Esophagus muscularis mucosa (tissue), 4 donors: ENCODE data around the gene DBX2. TPM values are rescaled to one million over a fixed set of nuclear protein-coding genes. Genes with fewer than 3 reads are reported as not detected.

Source experiments
- DNase-seq: peaks from one replicate; pipeline ENCODE4 v3.0.0-alpha.2; 2017; ENCODE audit errors: extremely low spot score
- H3K27ac ChIP-seq, 4 donors: fragments of 200-600 bp; sonication (generic); replicated peaks in 1 of 4; 1 replicate in 3 of 4; 2 replicates in 1 of 4; pipeline ENCODE4 v1.5.1; 2016 to 2019; ENCODE audit warnings: mild to moderate bottlenecking in 1 of 4
- H3K27me3 ChIP-seq, 4 donors: fragments of 200-600 bp; sonication (generic); one replicate each; pipeline versions ENCODE4 v1.5.1 to v1.6.0; 2016 to 2019
- H3K36me3 ChIP-seq, 4 donors: fragments of 200-600 bp; sonication (generic); one replicate each; pipeline ENCODE4 v1.5.1; 2016 to 2019
- H3K4me1 ChIP-seq, 4 donors: fragments of 200-600 bp; sonication (generic); one replicate each; pipeline ENCODE4 v1.5.1; 2016 to 2019
- H3K4me3 ChIP-seq, 4 donors: fragments of 200-600 bp; sonication (generic); 1 replicate in 2 of 4; 2 replicates in 2 of 4; pipeline ENCODE4 v1.5.1; 2016 to 2019; ENCODE audit warnings: mild to moderate bottlenecking in 4 of 4, moderate library complexity in 1 of 4
- H3K9me3 ChIP-seq, 4 donors: fragments of 200-600 bp; sonication (generic); 1 replicate in 3 of 4; 2 replicates in 1 of 4; pipeline ENCODE4 v1.5.1; 2016 to 2019
- EP300 ChIP-seq: sonication (generic); formaldehyde crosslinking; IDR thresholded peaks from one replicate; pipeline ENCODE4 v1.6.1; 2017; ENCODE audit warnings: antibody characterized with exemption
- POLR2A ChIP-seq: fragments of 450-650 bp; IDR thresholded peaks from one replicate; pipeline ENCODE4 v1.6.1; 2017; ENCODE audit warnings: antibody characterized with exemption, moderate library complexity, mild to moderate bottlenecking, low read depth
- POLR2AphosphoS5 ChIP-seq, 2 donors: sonication (generic); formaldehyde crosslinking; IDR thresholded peaks; one replicate each; pipeline ENCODE4 v1.6.1; 2017; ENCODE audit warnings: antibody characterized with exemption in 2 of 2
- WGBS: methylation state at CpG from one replicate; pipeline ENCODE4 v1.1.5; 2018; 5-methylcytosine and 5-hydroxymethylcytosine counted together
- intact Hi-C: fragments of 100-400 bp; cut with DNase I; formaldehyde crosslinking; loops from one replicate; pipeline ENCODE4 v1.15.1; 2023
- total RNA-seq, 4 donors: library from RNA; depleted of rRNA; stranded (reverse); fragments of >200 nt; gene quantifications; one replicate each; pipeline versions ENCODE4 v1.1.0 to v1.2.1, GENCODE V29; 2016
- TF ChIP-seq, protein P1 (sequence below), 3 experiments: fragments of 200-600 bp in 2 of 3; fragments of 450-650 bp in 1 of 3; sonication (generic) in 2 of 3; IDR thresholded peaks; one replicate each; pipeline ENCODE4 v1.5.1; 2017 to 2019; ENCODE audit warnings: antibody characterized with exemption in 3 of 3, mild to moderate bottlenecking in 2 of 3, moderate library complexity in 1 of 3

Gene DBX2
- total RNA-seq, 4 donors from 2014 or later: not detected

GRCh38 chr12:44968965-44969364, 81.9 kb downstream of the DBX2 start:
- H3K27me3 ChIP-seq: no peaks in the 10 kb centered on the region
- no peaks in the 10 kb centered on the region for H3K4me1 ChIP-seq
- no peak for TF ChIP-seq POLR2AphosphoS5 (IDR thresholded peaks at IDR 0.05)
- no peak for TF ChIP-seq EP300
- TF ChIP-seq, protein P1, sequence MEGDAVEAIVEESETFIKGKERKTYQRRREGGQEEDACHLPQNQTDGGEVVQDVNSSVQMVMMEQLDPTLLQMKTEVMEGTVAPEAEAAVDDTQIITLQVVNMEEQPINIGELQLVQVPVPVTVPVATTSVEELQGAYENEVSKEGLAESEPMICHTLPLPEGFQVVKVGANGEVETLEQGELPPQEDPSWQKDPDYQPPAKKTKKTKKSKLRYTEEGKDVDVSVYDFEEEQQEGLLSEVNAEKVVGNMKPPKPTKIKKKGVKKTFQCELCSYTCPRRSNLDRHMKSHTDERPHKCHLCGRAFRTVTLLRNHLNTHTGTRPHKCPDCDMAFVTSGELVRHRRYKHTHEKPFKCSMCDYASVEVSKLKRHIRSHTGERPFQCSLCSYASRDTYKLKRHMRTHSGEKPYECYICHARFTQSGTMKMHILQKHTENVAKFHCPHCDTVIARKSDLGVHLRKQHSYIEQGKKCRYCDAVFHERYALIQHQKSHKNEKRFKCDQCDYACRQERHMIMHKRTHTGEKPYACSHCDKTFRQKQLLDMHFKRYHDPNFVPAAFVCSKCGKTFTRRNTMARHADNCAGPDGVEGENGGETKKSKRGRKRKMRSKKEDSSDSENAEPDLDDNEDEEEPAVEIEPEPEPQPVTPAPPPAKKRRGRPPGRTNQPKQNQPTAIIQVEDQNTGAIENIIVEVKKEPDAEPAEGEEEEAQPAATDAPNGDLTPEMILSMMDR (IDR thresholded peaks at IDR 0.05): no peak
- no peak for TF ChIP-seq POLR2A
- H3K27ac ChIP-seq: no peak overlapping the region
- WGBS: 54% methylated on average over 1 of the region's 1 CpG
- no peak for DNase-seq
- intact Hi-C loops: no loop called here
- no peak overlapping the region for H3K4me3 ChIP-seq
- peaks cover 0 to 14% (median 4%) of the 10 kb centered on the region in 4 donors for H3K9me3 ChIP-seq
- no peaks in the 10 kb centered on the region for H3K36me3 ChIP-seq

Other genes with a start within 250 kb of the DBX2 start
- 1 to 10 TPM in 3 of 4 donors, under 1 TPM in 1; 0.42 to 5.8 (median 3.3) TPM for gene NELL2, start 174.8 kb downstream of the DBX2 start, total RNA-seq
- gene ANO6, start 165.0 kb upstream of the DBX2 start, total RNA-seq: 100 to 1,000 TPM; 141 to 208 (median 166) TPM